Mucosa of rectum (tissue), 2 donors: Measurements from ENCODE around the gene PBX2.

Experiments used
- H3K27ac ChIP-seq, 2 donors: one replicate each; pipeline ENCODE4 v1.7.0; 2013; ENCODE audit warnings: inconsistent platforms in 2 of 2, low read depth in 2 of 2, low read length in 2 of 2
- H3K27me3 ChIP-seq, 2 donors: one replicate each; pipeline ENCODE4 v1.7.0; 2013; ENCODE audit warnings: low read length in 2 of 2; ENCODE audit not compliant: control insufficient read depth in 2 of 2, insufficient read depth in 2 of 2
- H3K36me3 ChIP-seq, 2 donors: one replicate each; pipeline ENCODE4 v1.7.0; 2013; ENCODE audit warnings: low read length in 2 of 2; ENCODE audit not compliant: control insufficient read depth in 2 of 2, insufficient read depth in 2 of 2
- H3K4me1 ChIP-seq, 2 donors: one replicate each; pipeline ENCODE4 v1.7.0; 2013; ENCODE audit warnings: low read length in 2 of 2, mild to moderate bottlenecking in 1 of 2; ENCODE audit not compliant: control insufficient read depth in 2 of 2, insufficient read depth in 2 of 2
- H3K4me3 ChIP-seq, 2 donors: one replicate each; pipeline ENCODE4 v1.7.0; 2013; ENCODE audit warnings: low read length in 2 of 2
- H3K9ac ChIP-seq, 2 donors: one replicate each; pipeline ENCODE4 v1.7.0; 2013; ENCODE audit warnings: low read length in 2 of 2, low read depth in 1 of 2, mild to moderate bottlenecking in 1 of 2
- H3K9me3 ChIP-seq, 2 donors: one replicate each; pipeline ENCODE4 v1.7.0; 2013; ENCODE audit warnings: low read length in 2 of 2; ENCODE audit not compliant: control insufficient read depth in 2 of 2
- donor health status: healthy.
- donor health status: Normal muscosa, but diverticular disease.

PBX2 gene

GRCh38 chr6:32179766-32180405 lies 10.1 kb downstream of the PBX2 start:
- Histone ChIP-seq H3K4me3 (peak overlapping the region in 1 of 2 donors; percentile 91), H3K27ac (no peak overlapping the region)

GRCh38 chr6:32178547-32179440 lies 11.2 kb downstream of the PBX2 start:
- Histone ChIP-seq H3K27me3 (no peaks in the 10 kb centered on the region), H3K4me3 (peak overlapping the region; percentile 91 to 97), H3K36me3 (peaks cover 15 to 25% of the 10 kb centered on the region in 2 donors), H3K4me1 (peaks cover 32 to 47% of the 10 kb centered on the region in 2 donors), H3K27ac (peak overlapping the region; percentile 98), H3K9me3 (no peaks in the 10 kb centered on the region), H3K9ac (peak overlapping the region; percentile 75 to 93)

More at GRCh38 chr6:32179766-32180405, 10.1 kb downstream of the PBX2 start:
- H3K4me1 ChIP-seq, result peaks cover 28 to 45% of the 10 kb centered on the region in 2 donors
- no peak overlapping the region for H3K9ac ChIP-seq
- H3K9me3 ChIP-seq, result no peaks in the 10 kb centered on the region
- peaks cover 15 to 30% of the 10 kb centered on the region in 2 donors for H3K36me3 ChIP-seq
- H3K27me3 ChIP-seq, result no peaks in the 10 kb centered on the region

GRCh38 chr6:32177788-32178546 lies 12.0 kb downstream of the PBX2 start, which contains the start of gene RNF5:
RNF5 (plus strand) TSS chr6:32178405; CDS start chr6:32178512, 107 bp downstream.
- peaks cover 8 to 20% of the 10 kb centered on the region in 2 donors for H3K36me3 ChIP-seq
- H3K27ac ChIP-seq, result peak within 1 kb of the TSS; percentile 98
- H3K9ac ChIP-seq, result peak within 1 kb of the TSS; percentile 75 to 94
- peak within 1 kb of the TSS; percentile 91 to 97 for H3K4me3 ChIP-seq
- peaks cover 32 to 47% of the 10 kb centered on the region in 2 donors for H3K4me1 ChIP-seq
- no peaks in the 10 kb centered on the region for H3K9me3 ChIP-seq
- no peaks in the 10 kb centered on the region for H3K27me3 ChIP-seq

GRCh38 chr6:32177183-32177787 lies 12.7 kb downstream of the PBX2 start:
- Histone ChIP-seq H3K27ac (peak overlapping the region; percentile 98), H3K4me1 (peaks cover 32 to 47% of the 10 kb centered on the region in 2 donors)

GRCh38 chr6:32176476-32177182 lies 13.4 kb downstream of the PBX2 start:
- Histone ChIP-seq H3K27ac (peak overlapping the region; percentile 98), H3K4me3 (peak overlapping the region; percentile 91 to 97), H3K36me3 (peaks cover 6 to 12% of the 10 kb centered on the region in 2 donors), H3K9ac (peak overlapping the region; percentile 75 to 94), H3K27me3 (no peaks in the 10 kb centered on the region), H3K9me3 (no peaks in the 10 kb centered on the region), H3K4me1 (peaks cover 32 to 47% of the 10 kb centered on the region in 2 donors)

More at GRCh38 chr6:32177183-32177787, 12.7 kb downstream of the PBX2 start:
- peaks cover 6 to 13% of the 10 kb centered on the region in 2 donors for H3K36me3 ChIP-seq
- no peaks in the 10 kb centered on the region for H3K9me3 ChIP-seq
- peak overlapping the region; percentile 91 to 97 for H3K4me3 ChIP-seq
- no peaks in the 10 kb centered on the region for H3K27me3 ChIP-seq
- H3K9ac ChIP-seq, result peak overlapping the region; percentile 75 to 94

GRCh38 chr6:32175711-32176475 lies 14.1 kb downstream of the PBX2 start, which contains the start of gene AGPAT1:
AGPAT1 (minus strand) TSS chr6:32176084; CDS start chr6:32171496, 4,588 bp downstream.
- Histone ChIP-seq H3K9ac (peak within 1 kb of the TSS; percentile 89 to 94), H3K27ac (peak within 1 kb of the TSS; percentile 98), H3K4me3 (peak within 1 kb of the TSS; percentile 91 to 97), H3K9me3 (no peaks in the 10 kb centered on the region), H3K27me3 (no peaks in the 10 kb centered on the region), H3K36me3 (peaks cover 0 to 12% of the 10 kb centered on the region in 2 donors), H3K4me1 (peaks cover 32 to 40% of the 10 kb centered on the region in 2 donors)

- peaks cover 32 to 40% of the 10 kb centered on the region in 2 donors for H3K4me1 ChIP-seq
- peak overlapping the region; percentile 89 to 93 for H3K9ac ChIP-seq
- peak overlapping the region; percentile 91 to 97 for H3K4me3 ChIP-seq
- no peaks in the 10 kb centered on the region for H3K27me3 ChIP-seq
- peaks cover 0 to 15% of the 10 kb centered on the region in 2 donors for H3K36me3 ChIP-seq
- H3K27ac ChIP-seq, result peak overlapping the region; percentile 70 to 98
- no peaks in the 10 kb centered on the region for H3K9me3 ChIP-seq
Measured at GRCh38 chr6:32175322-32175710, 14.7 kb downstream of the PBX2 start.

GRCh38 chr6:32174416-32174815 lies 15.6 kb downstream of the PBX2 start:
- Histone ChIP-seq H3K27ac (no peak overlapping the region), H3K4me1 (peaks cover 32 to 33% of the 10 kb centered on the region in 2 donors), H3K9me3 (no peaks in the 10 kb centered on the region), H3K9ac (no peak overlapping the region), H3K27me3 (no peaks in the 10 kb centered on the region), H3K36me3 (peaks cover 7 to 18% of the 10 kb centered on the region in 2 donors), H3K4me3 (no peak overlapping the region)
